ENCODE measurements around the gene CERS1.
"Not testable (repeated sequence)": the region's sequence is repeated elsewhere in the genome, so short reads cannot be mapped to it uniquely, and the experiment has no call there.

CERS1 gene

GRCh38 chr19:18928018-18928805 is 32.3 kb upstream of the CERS1 start:
- no peak for TF ChIP-seq ZNF274 (IDR thresholded peaks at IDR 0.05; ENCODE audit: low read depth, low read length)
- no peak overlapping the region for H3K4me3 ChIP-seq (ENCODE audit: low read length)

- TF ChIP-seq ZNF274 (IDR thresholded peaks at IDR 0.05; ENCODE audit: low read depth, low read length): no peak
- H3K4me3 ChIP-seq (ENCODE audit: low read length): no peak overlapping the region
These were observed 28.8 kb upstream of the CERS1 start for GRCh38 chr19:18924684-18925213.

- no peak overlapping the region for H3K4me3 ChIP-seq (ENCODE audit: low read length)
- TF ChIP-seq ZNF274 (IDR thresholded peaks at IDR 0.05; ENCODE audit: low read depth, low read length): no peak
These were observed 26.4 kb upstream of the CERS1 start for GRCh38 chr19:18922228-18922985.

GRCh38 chr19:18921593-18921992 is 25.6 kb upstream of the CERS1 start:
- no peak for TF ChIP-seq ZNF274 (IDR thresholded peaks at IDR 0.05; ENCODE audit: low read depth, low read length)
- H3K4me3 ChIP-seq (ENCODE audit: low read length): no peak overlapping the region

- no peak for TF ChIP-seq ZNF274 (IDR thresholded peaks at IDR 0.05; ENCODE audit: low read depth, low read length)
- H3K4me3 ChIP-seq (ENCODE audit: low read length): peak overlapping the region; percentile 92
These were observed 24.4 kb upstream of the CERS1 start for GRCh38 chr19:18920400-18920799.

GRCh38 chr19:18919900-18920214 is 23.9 kb upstream of the CERS1 start:
- TF ChIP-seq ZNF274 (IDR thresholded peaks at IDR 0.05; ENCODE audit: low read depth, low read length): no peak
- H3K4me3 ChIP-seq (ENCODE audit: low read length): peak overlapping the region; percentile 92

- H3K4me3 ChIP-seq (ENCODE audit: low read length): peak within 1 kb of the TSS; percentile 99
- TF ChIP-seq ZNF274 (IDR thresholded peaks at IDR 0.05; ENCODE audit: low read depth, low read length): no peak
These were observed 23.3 kb upstream of the CERS1 start, which contains the start of the genes COPE and DDX49 for GRCh38 chr19:18919086-18919899. Gene COPE, minus strand, starts transcription at chr19:18919387. Its CDS starts 39 bp downstream, at chr19:18919348. Gene DDX49, plus strand, starts transcription at chr19:18919715. Its CDS starts 27 bp downstream, at chr19:18919742.

GRCh38 chr19:18917593-18917992 is 21.6 kb upstream of the CERS1 start:
- H3K4me3 ChIP-seq (ENCODE audit: low read length): not testable (repeated sequence)

- no peak for TF ChIP-seq ZNF274 (IDR thresholded peaks at IDR 0.05; ENCODE audit: low read depth, low read length)
- H3K4me3 ChIP-seq (ENCODE audit: low read length): no peak overlapping the region
These were observed 19.7 kb upstream of the CERS1 start for GRCh38 chr19:18915639-18916038.

GRCh38 chr19:18913466-18913865 is 17.5 kb upstream of the CERS1 start:
- no peak overlapping the region for H3K4me3 ChIP-seq (ENCODE audit: low read length)
- TF ChIP-seq ZNF274 (IDR thresholded peaks at IDR 0.05; ENCODE audit: low read depth, low read length): no peak

- no peak overlapping the region for H3K4me3 ChIP-seq (ENCODE audit: low read length)
- TF ChIP-seq ZNF274 (IDR thresholded peaks at IDR 0.05; ENCODE audit: low read depth, low read length): no peak
These were observed 17.0 kb upstream of the CERS1 start for GRCh38 chr19:18912933-18913332.

- no peak overlapping the region for H3K4me3 ChIP-seq (ENCODE audit: low read length)
- no peak for TF ChIP-seq ZNF274 (IDR thresholded peaks at IDR 0.05; ENCODE audit: low read depth, low read length)
These were observed 15.0 kb upstream of the CERS1 start for GRCh38 chr19:18910801-18911436.

- no peak overlapping the region for H3K4me3 ChIP-seq (ENCODE audit: low read length)
- TF ChIP-seq ZNF274 (IDR thresholded peaks at IDR 0.05; ENCODE audit: low read depth, low read length): no peak
These were observed 14.1 kb upstream of the CERS1 start for GRCh38 chr19:18910010-18910409.

Measured in GM08714 (cell line).